ENCODE data around the gene CFAP74. TPM values are rescaled to one million over a fixed set of nuclear protein-coding genes. Genes with fewer than 3 reads are reported as not detected.

CFAP74 gene
- total RNA-seq, 4 donors from 2014 or later: not detected

- Histone ChIP-seq H3K27ac (peak overlapping the region; percentile 89 to 96 (median 92)), H3K4me3 (peak overlapping the region; percentile 57 to 84 (median 71)), H3K36me3 (no peaks in the 10 kb centered on the region), H3K27me3 (no peaks in the 10 kb centered on the region), H3K4me1 (peaks cover 8 to 18% of the 10 kb centered on the region in 2 donors), H3K9me3 (no peaks in the 10 kb centered on the region)
- ATAC-seq: peak; percentile 31 to 39
- in situ Hi-C loops (cut with MboI; ENCODE audit: low sequenced_read_pairs in 4 of 4): loop anchor here in 2 of 4 donors (10.0 kb wide), 2 partner anchors 64 to 144 kb away; no protein-coding TSS in a partner anchor
- intact Hi-C loops (cut with DNase I; ENCODE audit: low total_unique reads): loop anchor here (2.0 kb wide), 1 partner anchor 132 kb away; no protein-coding TSS in a partner anchor
- TF ChIP-seq POLR2A (IDR thresholded peaks at IDR 0.05) (no peak), CTCF (IDR thresholded peaks at IDR 0.05 in 4 of 5, conservative IDR thresholded peaks at IDR 0.05 in 1 of 5) (no peak)
- no peak for DNase-seq
Measured at GRCh38 chr1:1908506-1908791, 95.1 kb downstream of the CFAP74 start.

GRCh38 chr1:1907098-1907736 lies 96.4 kb downstream of the CFAP74 start:
- TF ChIP-seq POLR2A (IDR thresholded peaks at IDR 0.05) (no peak), CTCF (IDR thresholded peaks at IDR 0.05 in 4 of 5, conservative IDR thresholded peaks at IDR 0.05 in 1 of 5) (no peak)
- no peaks in the 10 kb centered on the region for H3K27me3 ChIP-seq
- peak overlapping the region in 2 of 4 donors; percentile 75 to 89 for H3K27ac ChIP-seq
- intact Hi-C loops (cut with DNase I; ENCODE audit: low total_unique reads): loop anchor here (2.0 kb wide), 1 partner anchor 154 kb away; no protein-coding TSS in a partner anchor
- peaks cover 8 to 18% of the 10 kb centered on the region in 2 donors for H3K4me1 ChIP-seq
- DNase-seq: no peak
- H3K9me3 ChIP-seq: no peaks in the 10 kb centered on the region
- in situ Hi-C loops (cut with MboI; ENCODE audit: low sequenced_read_pairs in 4 of 4): loop anchor here in 2 of 4 donors (10.0 kb wide), 2 partner anchors 62 to 142 kb away; no protein-coding TSS in a partner anchor
- no peak overlapping the region for H3K4me3 ChIP-seq
- ATAC-seq: no peak
- H3K36me3 ChIP-seq: no peaks in the 10 kb centered on the region

- H3K4me3 ChIP-seq: no peak overlapping the region
- ATAC-seq (peak; percentile 62 to 71), DNase-seq (peak; percentile 79 to 84)
- H3K27me3 ChIP-seq: no peaks in the 10 kb centered on the region
- peaks cover 8 to 18% of the 10 kb centered on the region in 2 donors for H3K4me1 ChIP-seq
- H3K27ac ChIP-seq: peak overlapping the region; percentile 4 to 75 (median 64)
- intact Hi-C loops (cut with DNase I; ENCODE audit: low total_unique reads): loop anchor here (1.0 to 2.0 kb wide), 2 partner anchors 48 to 154 kb away; no protein-coding TSS in a partner anchor
- no peak for TF ChIP-seq POLR2A (IDR thresholded peaks at IDR 0.05)
- TF ChIP-seq CTCF (IDR thresholded peaks at IDR 0.05 in 4 of 5, conservative IDR thresholded peaks at IDR 0.05 in 1 of 5): peak; percentile 88 to 94 (median 93)
- no peaks in the 10 kb centered on the region for H3K9me3 ChIP-seq
- in situ Hi-C loops (cut with MboI; ENCODE audit: low sequenced_read_pairs in 4 of 4): loop anchor here in 2 of 4 donors (10.0 kb wide), 2 partner anchors 62 to 142 kb away; no protein-coding TSS in a partner anchor
- no peaks in the 10 kb centered on the region for H3K36me3 ChIP-seq
Measured at GRCh38 chr1:1906185-1907097, 97.1 kb downstream of the CFAP74 start.

- no peak for DNase-seq
- TF ChIP-seq POLR2A (IDR thresholded peaks at IDR 0.05) (no peak), CTCF (IDR thresholded peaks at IDR 0.05 in 4 of 5, conservative IDR thresholded peaks at IDR 0.05 in 1 of 5) (no peak)
- Histone ChIP-seq H3K4me1 (peaks cover 6 to 9% of the 10 kb centered on the region in 2 donors), H3K27ac (no peak overlapping the region), H3K36me3 (no peaks in the 10 kb centered on the region), H3K4me3 (no peak overlapping the region), H3K27me3 (no peaks in the 10 kb centered on the region), H3K9me3 (no peaks in the 10 kb centered on the region)
- no peak for ATAC-seq
- intact Hi-C loops (cut with DNase I; ENCODE audit: low total_unique reads): no loop called here
- in situ Hi-C loops (cut with MboI; ENCODE audit: low sequenced_read_pairs in 4 of 4): loop anchor here in 2 of 4 donors (5.0 to 10.0 kb wide), 3 partner anchors 58 to 138 kb away; no protein-coding TSS in a partner anchor
Measured at GRCh38 chr1:1903224-1903623, 100.4 kb downstream of the CFAP74 start.
